ENCODE measurements around the gene NOTCH2.
"Not testable (repeated sequence)": the region's sequence is repeated elsewhere in the genome, so short reads cannot be mapped to it uniquely, and the experiment has no call there.

NOTCH2 gene

GRCh38 chr1:120069067-120069919 lies at the start of gene NOTCH2:
Gene NOTCH2 (minus strand): TSS chr1:120069662. CDS start chr1:120069406, 256 bp downstream.
- H3K27ac Mint-ChIP-seq, H3K9me3 Mint-ChIP-seq, H3K36me3 Mint-ChIP-seq, H3K4me1 Mint-ChIP-seq, H3K27me3 Mint-ChIP-seq: not testable (repeated sequence)
- H3K4me3 Mint-ChIP-seq: peak within 1 kb of the TSS; percentile 62

GRCh38 chr1:120117371-120118177 lies 48.1 kb upstream of the NOTCH2 start:
- H3K27me3 Mint-ChIP-seq, H3K27ac Mint-ChIP-seq, H3K36me3 Mint-ChIP-seq, H3K9me3 Mint-ChIP-seq, H3K4me3 Mint-ChIP-seq: not testable (repeated sequence)
- H3K4me1 Mint-ChIP-seq: peaks cover 12% of the 10 kb centered on the region

GRCh38 chr1:120116094-120116493 lies 46.6 kb upstream of the NOTCH2 start:
- not testable (repeated sequence) for H3K36me3 Mint-ChIP-seq, H3K9me3 Mint-ChIP-seq, H3K4me1 Mint-ChIP-seq, H3K27me3 Mint-ChIP-seq, H3K4me3 Mint-ChIP-seq, H3K27ac Mint-ChIP-seq

DNA sequence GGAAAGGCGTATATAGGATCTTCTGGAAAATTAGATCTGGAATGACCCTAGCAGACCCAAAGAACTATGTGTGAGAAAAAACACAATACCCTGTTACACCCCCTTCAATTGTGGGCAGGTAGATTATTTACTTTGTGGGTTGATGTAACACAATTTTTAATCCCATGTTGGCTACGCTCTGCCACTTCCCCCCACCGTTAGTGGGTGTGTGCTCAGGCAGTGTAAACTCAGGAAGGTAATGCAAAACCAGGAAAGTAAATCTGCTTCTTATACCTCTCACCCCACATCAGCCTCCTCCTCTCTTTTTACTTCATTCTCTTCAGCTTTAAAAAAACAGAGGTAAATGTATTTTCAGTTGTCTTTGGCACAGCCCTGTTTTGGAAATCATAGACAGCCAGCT lies 43.7 kb upstream of the NOTCH2 start:
- H3K36me3 Mint-ChIP-seq, H3K27ac Mint-ChIP-seq, H3K4me3 Mint-ChIP-seq, H3K27me3 Mint-ChIP-seq, H3K4me1 Mint-ChIP-seq, H3K9me3 Mint-ChIP-seq: not testable (repeated sequence)

DNA sequence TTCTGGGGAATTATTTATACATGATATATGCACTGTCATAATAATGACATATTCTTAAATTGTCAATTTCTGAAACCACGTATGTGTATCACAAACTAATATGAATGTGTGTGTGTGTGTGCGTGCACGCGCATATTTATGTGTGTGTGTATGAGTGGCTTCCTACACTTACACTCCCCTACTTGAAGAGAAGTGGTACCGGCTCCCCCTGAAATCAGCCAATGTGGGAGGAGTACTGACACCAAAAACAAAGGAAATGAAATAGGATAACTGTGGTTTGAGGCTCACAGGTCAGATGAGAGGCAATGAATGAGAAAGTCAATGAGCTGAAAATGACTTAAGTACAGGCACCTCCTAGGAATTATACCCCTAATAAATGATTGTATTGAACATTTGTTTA lies 42.8 kb upstream of the NOTCH2 start:
- not testable (repeated sequence) for H3K27ac Mint-ChIP-seq, H3K4me3 Mint-ChIP-seq, H3K9me3 Mint-ChIP-seq, H3K36me3 Mint-ChIP-seq, H3K4me1 Mint-ChIP-seq, H3K27me3 Mint-ChIP-seq

GRCh38 chr1:120111771-120112170 lies 42.3 kb upstream of the NOTCH2 start:
- H3K4me1 Mint-ChIP-seq, H3K4me3 Mint-ChIP-seq, H3K27ac Mint-ChIP-seq, H3K9me3 Mint-ChIP-seq, H3K36me3 Mint-ChIP-seq, H3K27me3 Mint-ChIP-seq: not testable (repeated sequence)

DNA sequence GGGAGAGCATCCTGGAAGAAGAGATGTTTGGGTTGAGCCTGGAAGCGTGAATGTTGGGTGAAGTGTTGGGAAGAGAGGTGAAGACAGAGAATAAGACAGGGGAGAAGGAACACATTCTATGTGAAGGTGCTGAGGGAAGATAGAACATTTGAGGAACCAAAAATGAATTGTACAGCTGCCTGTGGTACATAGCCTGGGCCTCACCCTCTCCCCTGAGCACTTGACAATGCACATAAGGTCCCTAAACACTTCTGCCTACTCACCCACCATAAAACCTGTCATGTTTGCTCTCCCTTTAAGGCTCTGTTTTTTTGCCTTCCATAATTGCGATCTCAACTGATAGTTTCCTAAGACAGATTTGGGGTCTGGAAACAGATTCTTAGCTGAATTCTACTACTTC lies 41.5 kb upstream of the NOTCH2 start:
- not testable (repeated sequence) for H3K4me1 Mint-ChIP-seq, H3K36me3 Mint-ChIP-seq, H3K27me3 Mint-ChIP-seq, H3K4me3 Mint-ChIP-seq, H3K9me3 Mint-ChIP-seq, H3K27ac Mint-ChIP-seq

DNA sequence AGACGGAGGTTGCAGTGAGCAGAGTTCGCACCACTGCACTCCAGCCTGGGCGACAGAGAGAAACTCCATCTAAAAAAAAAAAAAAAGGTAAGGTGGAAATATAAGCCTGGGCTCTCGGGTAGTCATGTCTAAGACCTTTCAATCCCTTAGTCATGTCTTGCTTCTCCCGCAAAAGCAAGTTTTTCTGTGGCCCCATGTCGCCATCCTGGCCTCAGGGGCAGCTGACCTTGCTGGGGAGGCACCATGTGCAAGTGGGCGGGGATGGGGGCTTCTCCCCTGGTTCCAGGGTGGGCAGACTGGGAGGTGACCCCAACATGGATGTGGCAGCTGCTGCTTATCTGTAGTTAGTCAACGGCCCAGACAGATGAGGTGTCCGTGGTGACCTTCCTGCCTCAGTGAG lies 40.2 kb upstream of the NOTCH2 start:
- not testable (repeated sequence) for H3K9me3 Mint-ChIP-seq, H3K27me3 Mint-ChIP-seq, H3K4me1 Mint-ChIP-seq, H3K36me3 Mint-ChIP-seq, H3K4me3 Mint-ChIP-seq, H3K27ac Mint-ChIP-seq

DNA sequence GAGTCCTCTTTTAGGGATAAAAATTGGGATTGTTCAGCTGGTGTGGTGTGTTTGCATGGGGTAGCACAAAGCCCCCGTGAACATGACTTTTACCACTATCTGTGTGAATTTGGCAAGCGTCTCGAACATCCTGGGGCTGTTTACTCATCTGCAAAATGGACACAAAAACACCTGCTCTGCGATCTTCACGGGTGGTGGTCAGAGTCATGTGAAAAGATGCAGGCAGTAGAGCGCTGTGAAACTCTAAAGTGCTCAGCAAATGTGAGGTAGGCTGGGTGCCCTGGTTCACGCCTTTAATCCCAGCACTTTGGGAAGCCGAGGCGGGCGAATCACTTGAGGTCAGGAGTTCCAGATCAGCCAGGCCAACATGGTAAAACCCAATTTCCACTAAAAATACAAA lies 39.7 kb upstream of the NOTCH2 start:
- H3K9me3 Mint-ChIP-seq, H3K27me3 Mint-ChIP-seq, H3K4me1 Mint-ChIP-seq, H3K4me3 Mint-ChIP-seq, H3K27ac Mint-ChIP-seq, H3K36me3 Mint-ChIP-seq: not testable (repeated sequence)

DNA sequence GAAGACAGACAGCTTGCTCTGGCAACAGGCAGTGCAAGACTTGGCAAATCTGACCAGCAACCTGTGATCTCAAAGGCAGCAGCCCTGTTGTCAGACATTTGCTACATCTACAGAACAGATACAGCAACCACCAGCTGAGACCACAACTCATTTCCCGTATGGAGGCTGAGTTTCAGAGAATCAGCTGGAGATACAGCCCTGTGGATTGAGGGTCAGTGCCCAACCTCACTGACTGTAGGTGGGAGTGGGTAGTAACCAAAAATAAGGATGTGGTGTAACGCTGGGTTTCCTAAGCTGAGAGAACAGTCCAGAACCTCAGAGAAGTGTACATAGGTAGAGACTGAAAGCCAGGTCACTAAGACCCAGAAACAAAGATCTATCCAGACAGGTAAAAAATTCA lies 35.8 kb upstream of the NOTCH2 start:
- not testable (repeated sequence) for H3K9me3 Mint-ChIP-seq, H3K27me3 Mint-ChIP-seq, H3K4me1 Mint-ChIP-seq, H3K36me3 Mint-ChIP-seq, H3K4me3 Mint-ChIP-seq, H3K27ac Mint-ChIP-seq

DNA sequence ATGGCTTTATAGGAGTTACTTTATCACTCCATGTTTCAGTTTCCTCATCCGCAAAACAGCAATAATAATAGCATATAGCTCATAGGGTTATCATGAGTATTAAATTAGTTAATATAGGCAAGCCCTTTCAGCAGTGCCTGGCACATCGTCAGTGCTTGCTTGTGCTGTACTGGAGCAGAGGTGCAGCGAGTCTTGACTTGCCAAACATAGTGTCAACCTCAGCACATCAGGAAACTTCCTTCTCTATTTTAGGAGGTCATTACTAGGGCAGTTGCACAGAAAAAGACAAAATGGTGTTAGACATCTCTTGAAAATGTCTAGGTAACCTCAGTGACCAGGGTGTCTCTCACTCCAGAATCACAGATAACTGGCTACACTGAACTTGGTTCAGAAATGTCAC lies 34.3 kb upstream of the NOTCH2 start:
- H3K9me3 Mint-ChIP-seq, H3K27ac Mint-ChIP-seq, H3K36me3 Mint-ChIP-seq, H3K27me3 Mint-ChIP-seq, H3K4me3 Mint-ChIP-seq, H3K4me1 Mint-ChIP-seq: not testable (repeated sequence)

- not testable (repeated sequence) for H3K9me3 Mint-ChIP-seq, H3K27ac Mint-ChIP-seq, H3K36me3 Mint-ChIP-seq, H3K4me3 Mint-ChIP-seq, H3K4me1 Mint-ChIP-seq, H3K27me3 Mint-ChIP-seq
Measured at GRCh38 chr1:120101593-120101992, 32.1 kb upstream of the NOTCH2 start.

DNA sequence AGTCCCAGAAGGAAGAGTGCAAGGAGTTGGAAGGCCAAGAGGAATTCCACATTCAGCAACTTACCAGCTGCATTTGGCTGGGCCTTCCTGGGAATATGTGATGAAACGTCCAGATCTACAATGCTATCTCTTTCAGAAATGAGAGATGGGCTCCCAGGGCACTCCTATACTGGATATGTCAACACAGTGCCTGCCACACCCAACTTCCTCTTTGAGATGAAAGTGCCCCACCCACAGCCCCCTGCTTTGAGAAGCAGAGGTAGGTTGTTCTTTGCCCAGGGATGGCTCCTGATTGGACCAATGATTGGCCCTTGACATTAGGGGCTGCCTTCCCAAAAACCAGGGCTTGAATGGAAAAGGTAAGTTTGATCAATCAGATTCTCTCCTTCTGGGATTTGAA lies 31.1 kb upstream of the NOTCH2 start:
- H3K36me3 Mint-ChIP-seq, H3K4me3 Mint-ChIP-seq, H3K27me3 Mint-ChIP-seq, H3K9me3 Mint-ChIP-seq, H3K27ac Mint-ChIP-seq, H3K4me1 Mint-ChIP-seq: not testable (repeated sequence)

DNA sequence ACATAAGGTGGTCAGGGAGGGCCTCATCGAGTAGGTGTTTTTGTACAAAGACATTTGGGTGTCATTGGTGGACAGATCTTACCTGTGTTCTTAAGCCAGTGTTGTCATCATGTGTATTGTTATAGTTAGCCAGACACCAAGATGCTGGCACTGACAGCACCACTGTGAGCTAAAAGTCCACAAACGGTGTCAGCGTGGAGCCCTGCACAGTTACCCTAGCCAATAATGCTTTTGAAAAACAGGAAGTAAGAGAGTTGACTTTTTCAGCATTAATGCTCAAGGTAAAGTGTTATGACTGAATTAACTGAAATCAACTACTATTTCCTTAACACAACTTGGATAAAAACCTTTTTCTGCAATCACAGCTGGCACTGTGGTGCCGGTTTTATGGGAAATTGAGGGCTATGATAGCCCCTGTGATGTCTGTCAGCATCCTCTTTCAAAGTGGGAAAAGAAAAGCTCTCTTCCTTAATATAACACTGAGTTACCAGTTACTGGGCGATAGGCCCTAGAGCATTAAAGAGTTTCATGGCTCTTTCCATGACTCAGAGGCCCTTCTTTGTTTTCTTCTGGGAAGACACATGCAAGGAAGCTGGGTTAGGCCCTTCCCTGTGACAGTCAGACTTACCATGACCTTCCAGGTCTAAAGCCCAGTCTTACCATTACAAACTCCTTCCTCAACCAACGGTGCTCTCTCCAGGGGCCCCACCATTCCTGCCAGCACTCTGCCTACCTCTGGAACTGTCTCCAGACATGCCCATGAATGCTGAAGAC lies 29.7 kb upstream of the NOTCH2 start:
- H3K4me3 Mint-ChIP-seq, H3K27me3 Mint-ChIP-seq, H3K9me3 Mint-ChIP-seq, H3K36me3 Mint-ChIP-seq, H3K27ac Mint-ChIP-seq, H3K4me1 Mint-ChIP-seq: not testable (repeated sequence)

GRCh38 chr1:120096981-120097545 lies 27.6 kb upstream of the NOTCH2 start:
- not testable (repeated sequence) for H3K4me3 Mint-ChIP-seq, H3K27me3 Mint-ChIP-seq, H3K27ac Mint-ChIP-seq, H3K9me3 Mint-ChIP-seq, H3K4me1 Mint-ChIP-seq, H3K36me3 Mint-ChIP-seq

GRCh38 chr1:120093548-120094181 lies 24.2 kb upstream of the NOTCH2 start:
- not testable (repeated sequence) for H3K27ac Mint-ChIP-seq, H3K4me3 Mint-ChIP-seq, H3K9me3 Mint-ChIP-seq, H3K27me3 Mint-ChIP-seq, H3K4me1 Mint-ChIP-seq, H3K36me3 Mint-ChIP-seq

All from activated naive CD4-positive, alpha-beta T cell treated with anti-CD3 and anti-CD28 coated beads, Interleukin-2, amount 50 U/mL, for 24 hours (primary cell).